Posterior vena cava (tissue), 2 donors: ENCODE measurements around the gene RIMBP2. TPM values are rescaled to one million over a fixed set of nuclear protein-coding genes. Genes with fewer than 3 reads are reported as not detected.
A peak's percentile ranks its signal among the peaks of the same experiment; 100 is the strongest.

ENCODE experiments used
- DNase-seq: peaks from one replicate; pipeline ENCODE4 v3.0.0-alpha.2; 2020; ENCODE audit warnings: low spot score
- intact Hi-C, 2 donors: fragments of 100-400 bp; cut with DNase I; formaldehyde crosslinking; loops; one replicate each; pipeline versions ENCODE4 v1.14.1 to v1.14.2; 2022 to 2023
- total RNA-seq, 2 donors: library from RNA; stranded (reverse); fragmentation: NEBNext Ultra II Directional; extraction: Animal tissue kit (Norgen Biotek cat#: 25700); gene quantifications; one replicate each; pipeline ENCODE4 v1.2.1, GENCODE V29; 2021
- donor health status: DM: yes; HTN: yes; CAD: no.
- donor health status: DM: yes; HTN: yes; CAD: no.

The RIMBP2 gene
- total RNA-seq, 2 donors from 2014 or later, result 1.3 to 1.7 TPM

DNA sequence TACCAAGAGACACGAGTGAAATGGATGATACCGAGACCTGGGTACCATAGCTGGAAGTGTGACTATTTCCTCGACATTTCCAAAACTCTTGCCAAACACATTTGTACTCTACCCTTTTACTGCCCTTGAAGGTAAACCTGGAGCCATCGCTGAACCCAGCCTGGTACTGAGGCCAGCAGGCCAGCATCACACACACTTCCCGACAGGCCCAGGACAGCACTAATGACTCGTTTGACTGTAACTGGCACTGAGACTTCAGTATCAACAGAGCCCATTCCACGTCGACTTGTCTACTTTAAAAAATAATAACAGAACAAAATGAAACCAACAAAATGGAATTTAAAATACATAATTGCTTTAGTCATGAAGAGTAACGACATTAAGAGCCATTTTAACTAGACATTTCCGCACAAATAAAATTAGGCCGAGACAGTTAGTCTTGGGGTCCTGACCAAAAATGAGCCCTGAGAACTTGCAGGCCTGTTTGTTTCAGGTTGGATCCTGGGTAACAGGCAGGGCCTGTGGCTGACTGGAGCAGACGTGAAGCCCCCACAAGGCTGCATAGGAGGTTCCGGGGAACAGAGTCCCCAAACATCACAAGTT, 94.3 kb downstream of the RIMBP2 start:
- no peak for DNase-seq

DNA sequence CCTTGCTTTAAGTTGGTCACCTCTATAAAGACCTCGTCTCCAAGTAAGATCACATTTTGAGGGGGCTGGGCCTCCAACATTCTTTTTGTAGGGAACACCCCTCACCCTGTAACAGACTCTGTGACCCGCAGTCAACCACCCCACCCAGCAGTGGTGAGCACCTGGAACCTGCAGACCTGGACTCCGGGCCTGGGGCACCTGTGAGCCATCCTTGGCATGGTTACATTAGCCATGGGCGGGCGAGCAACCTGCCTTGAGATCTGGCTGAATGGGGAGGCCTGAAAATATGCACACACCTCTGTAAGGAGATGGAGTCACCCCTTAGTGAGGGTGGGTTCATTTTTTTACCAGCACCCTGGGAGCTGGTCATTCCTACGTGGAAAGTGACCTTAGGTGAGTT, 95.3 kb downstream of the RIMBP2 start:
- intact Hi-C loops, result no loop called here
- DNase-seq, result no peak

More for the DNA sequence above, 94.3 kb downstream of the RIMBP2 start:
- intact Hi-C loops, result no loop called here

DNA sequence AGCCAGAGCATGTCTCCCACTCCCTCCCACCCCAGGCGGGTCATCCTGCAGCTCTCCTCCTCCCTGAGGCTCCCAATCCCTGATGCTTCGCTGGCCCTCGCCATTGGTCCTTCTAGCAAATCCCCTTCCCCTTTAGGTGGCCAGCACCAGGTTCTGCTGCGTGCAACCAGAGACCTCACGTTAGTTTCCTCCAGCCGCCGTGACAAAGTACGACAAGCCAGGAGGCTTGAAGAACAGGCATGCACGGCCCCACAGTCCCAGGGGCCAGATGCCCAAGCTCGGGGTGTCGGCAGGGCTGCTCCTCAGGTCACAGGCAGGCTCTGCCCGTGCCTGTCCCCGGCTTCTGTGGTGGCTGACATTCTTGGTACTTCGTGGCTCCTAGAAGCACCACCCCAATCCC, 95.8 kb downstream of the RIMBP2 start:
- DNase-seq, result no peak

DNA sequence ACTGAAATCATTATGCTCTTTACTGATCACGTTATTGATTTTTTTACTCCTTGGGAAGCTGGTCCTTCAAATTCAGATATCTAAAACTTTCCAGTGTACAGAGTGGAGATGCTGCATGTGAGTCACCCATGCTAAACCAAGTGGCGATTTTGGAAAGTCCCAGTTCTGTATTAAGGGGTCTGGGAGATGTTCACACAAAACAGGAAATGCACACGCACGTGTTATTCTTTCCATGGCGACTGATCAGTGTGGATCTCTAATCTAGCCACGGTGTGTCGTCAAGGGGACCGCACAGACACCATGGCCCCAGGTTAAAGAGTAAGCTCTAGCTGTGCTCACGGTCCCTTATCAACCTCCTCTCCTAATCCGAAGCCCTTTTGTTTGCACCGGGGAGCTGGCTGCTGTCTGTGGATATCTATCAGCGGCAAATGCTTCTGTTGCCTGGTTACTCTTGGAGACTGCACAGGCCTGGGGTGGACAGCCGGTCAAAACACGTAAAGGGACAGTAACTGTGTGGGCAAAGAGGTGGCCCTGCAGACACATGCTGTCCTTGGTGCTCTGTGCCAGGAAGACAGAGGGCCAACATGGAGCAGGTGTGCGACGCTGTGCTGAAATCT, 96.6 kb downstream of the RIMBP2 start:
- DNase-seq, result no peak
- intact Hi-C loops, result no loop called here

More for the DNA sequence above, 95.8 kb downstream of the RIMBP2 start:
- intact Hi-C loops, result no loop called here

DNA sequence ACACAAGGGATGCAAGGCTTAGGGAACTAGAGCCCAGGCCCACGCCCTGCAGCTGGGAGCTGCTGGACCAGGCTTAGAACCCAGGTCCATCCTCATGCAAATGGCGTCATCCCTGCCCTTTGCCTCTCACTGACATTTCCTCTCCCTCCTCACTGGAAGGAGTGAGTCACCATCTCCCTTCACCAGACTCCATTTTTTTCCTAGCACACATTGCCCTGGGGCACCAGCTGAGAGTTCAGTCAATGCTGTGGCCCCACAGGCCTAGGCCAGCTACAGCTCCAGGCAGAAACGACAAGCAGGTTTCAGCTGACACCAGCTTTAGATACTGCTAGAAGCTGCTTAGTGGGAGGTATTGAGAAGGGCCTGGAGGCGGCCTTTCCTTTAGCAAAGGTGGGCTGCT, 98.9 kb downstream of the RIMBP2 start:
- no peak for DNase-seq
- intact Hi-C loops, result no loop called here

DNA sequence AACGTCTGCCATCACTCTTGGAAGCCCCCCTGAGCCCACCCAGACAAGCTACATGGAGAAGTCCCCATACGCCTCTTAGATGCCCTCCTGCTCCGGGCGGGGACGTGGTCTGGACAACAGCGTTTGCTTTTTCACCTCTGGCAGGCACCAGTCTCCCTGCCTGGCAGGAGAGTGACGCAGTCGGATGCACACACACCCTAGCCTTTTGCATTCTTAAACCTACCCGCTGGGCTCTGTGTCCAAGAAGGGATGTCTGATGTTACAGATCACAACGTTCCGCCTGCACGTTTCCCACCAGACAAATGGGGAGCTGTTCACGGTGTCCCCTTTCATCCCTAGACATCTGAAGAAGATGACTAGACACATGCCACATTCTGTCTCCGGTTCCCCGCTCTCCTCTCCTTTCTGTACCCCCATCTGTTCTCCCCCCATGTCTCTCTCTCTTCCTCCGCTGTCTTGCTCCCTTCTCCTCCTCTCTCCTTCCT, 100.2 kb downstream of the RIMBP2 start:
- DNase-seq, result no peak
- intact Hi-C loops, result no loop called here

DNA sequence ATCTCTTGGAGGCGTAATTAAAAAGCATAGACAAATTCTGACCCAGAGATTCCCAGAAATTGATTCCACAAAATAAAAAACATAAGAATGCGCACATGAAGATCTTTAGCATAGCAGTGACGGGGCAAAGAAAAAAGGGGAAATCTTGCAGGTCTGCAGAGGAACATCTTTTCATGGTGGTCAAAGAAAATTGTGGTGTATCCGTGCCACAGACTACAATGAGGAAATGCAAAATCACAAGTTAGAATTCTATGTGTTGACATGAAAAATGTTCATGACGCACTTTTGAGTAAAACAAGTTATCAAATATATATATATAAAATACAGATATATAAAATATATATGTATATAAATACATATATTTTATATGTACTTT, 101.6 kb downstream of the RIMBP2 start:
- intact Hi-C loops, result no loop called here
- no peak for DNase-seq

DNA sequence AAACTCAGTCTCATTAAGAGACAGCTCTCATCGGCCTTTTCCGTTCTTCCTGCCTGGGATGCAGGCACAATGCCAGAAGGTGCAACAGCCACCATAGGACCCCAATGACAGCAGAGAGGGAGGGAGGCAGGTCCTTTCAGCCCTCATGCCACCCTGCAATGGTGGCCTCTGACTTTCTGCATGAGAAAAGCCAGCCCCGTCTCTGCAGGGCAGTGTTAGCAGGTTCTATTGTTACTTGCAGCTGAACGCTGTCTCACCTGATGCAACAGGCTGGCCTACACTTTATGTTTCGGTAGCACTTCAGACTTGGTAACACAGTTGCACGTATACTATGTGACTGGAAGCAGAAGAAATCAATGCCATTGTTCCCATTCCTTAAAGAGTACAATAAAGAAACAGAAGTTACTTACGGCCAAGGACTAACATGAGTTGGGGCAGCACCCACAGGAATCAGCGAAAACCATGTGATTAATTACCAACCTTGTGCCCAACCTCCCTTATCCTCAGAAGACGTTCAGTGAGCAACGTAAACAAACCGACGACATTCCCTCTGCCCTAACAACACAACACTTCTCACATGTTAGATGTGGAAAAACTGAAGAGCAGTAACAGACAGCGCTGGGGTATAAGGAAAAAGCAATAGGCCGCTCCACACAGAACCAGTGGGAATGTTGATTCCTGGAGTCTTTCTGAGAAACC, 102.1 kb downstream of the RIMBP2 start:
- no peak for DNase-seq

DNA sequence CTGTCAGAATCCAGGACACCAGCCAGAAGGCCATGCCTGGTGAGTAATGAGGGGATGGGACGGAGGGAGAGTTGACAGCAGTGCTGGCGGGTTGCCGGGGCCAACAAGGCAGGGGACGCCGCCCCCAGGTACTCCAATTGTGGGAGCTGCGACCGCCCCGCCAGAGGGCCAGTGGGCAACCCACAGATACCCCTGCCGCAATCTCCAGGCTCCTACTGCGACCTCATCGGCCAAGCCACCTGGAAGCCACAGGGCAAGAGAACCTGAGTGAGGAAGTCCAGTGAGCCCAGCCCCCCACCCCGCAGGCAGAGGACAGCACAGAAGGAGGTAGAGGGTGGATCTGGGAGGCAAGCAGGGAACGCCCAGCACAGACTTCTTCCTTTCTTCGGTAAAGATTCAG, 103.0 kb downstream of the RIMBP2 start:
- no peak for DNase-seq
- intact Hi-C loops, result no loop called here

More for the DNA sequence above, 102.1 kb downstream of the RIMBP2 start:
- intact Hi-C loops, result no loop called here

DNA sequence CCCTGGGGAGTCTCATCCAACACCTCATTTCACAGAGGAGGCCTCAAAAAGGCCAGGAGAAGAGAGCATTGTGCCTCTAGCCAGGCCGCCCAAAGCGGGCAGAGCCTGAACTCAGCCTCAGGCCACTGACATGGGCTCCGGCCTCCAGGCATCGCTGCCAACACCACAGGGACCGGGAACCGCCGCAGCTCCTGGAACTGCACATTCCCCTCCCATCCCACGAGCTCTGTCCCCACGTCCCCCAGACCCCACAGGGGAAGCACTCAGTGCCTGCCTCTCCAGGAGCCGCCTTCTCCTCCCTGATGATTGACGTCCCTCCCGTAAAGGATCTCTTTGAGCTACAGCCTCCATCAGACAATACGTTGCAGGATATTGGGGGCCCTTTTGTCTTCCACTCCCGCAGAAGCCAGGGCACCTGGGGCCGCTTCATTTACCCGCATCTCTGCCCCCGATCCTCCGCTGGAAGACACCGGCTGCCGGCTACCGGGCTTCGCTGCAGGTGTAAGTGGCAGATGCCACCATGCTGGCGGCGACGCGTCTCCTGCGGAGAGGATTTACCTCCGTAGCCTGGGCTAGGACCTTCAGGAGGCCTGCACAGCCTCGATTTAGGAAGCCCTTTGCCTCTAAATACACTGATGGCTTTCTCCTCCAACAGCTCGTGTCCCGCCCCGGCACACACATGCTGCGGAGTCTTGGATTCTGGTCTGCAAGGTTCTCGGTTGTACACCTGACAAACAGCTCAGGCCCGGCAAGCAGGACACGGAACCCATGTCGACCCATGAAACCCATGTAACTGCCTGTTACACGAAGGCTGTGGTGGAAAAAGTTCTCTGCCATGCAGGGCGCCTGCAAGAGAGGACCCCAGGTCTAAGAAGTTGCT, 104.8 kb downstream of the RIMBP2 start:
- DNase-seq, result no peak
- intact Hi-C loops, result no loop called here

DNA sequence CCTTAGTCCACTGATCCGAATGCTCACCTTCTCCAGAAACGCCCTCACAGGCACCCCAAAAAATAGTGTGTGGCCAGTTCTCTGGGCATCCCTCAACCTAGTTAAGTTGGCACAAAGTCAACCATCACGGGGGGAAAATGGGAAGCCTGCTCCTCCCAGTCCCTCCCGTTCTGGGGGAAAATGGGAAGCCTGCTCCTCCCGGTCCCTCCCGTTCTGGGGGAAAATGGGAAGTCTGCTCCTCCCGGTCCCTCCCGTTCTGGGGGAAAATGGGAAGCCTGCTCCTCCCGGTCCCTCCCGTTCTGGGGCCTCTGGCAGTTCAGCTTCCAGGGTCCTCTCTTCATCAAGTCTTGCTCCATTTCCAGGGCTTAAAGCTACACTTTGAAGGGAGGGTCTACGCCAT, 106.1 kb downstream of the RIMBP2 start:
- no peak for DNase-seq
- intact Hi-C loops, result loop anchor here in 1 of 2 donors (5.0 kb wide), 1 partner anchor 1193 kb away; no protein-coding TSS in a partner anchor

DNA sequence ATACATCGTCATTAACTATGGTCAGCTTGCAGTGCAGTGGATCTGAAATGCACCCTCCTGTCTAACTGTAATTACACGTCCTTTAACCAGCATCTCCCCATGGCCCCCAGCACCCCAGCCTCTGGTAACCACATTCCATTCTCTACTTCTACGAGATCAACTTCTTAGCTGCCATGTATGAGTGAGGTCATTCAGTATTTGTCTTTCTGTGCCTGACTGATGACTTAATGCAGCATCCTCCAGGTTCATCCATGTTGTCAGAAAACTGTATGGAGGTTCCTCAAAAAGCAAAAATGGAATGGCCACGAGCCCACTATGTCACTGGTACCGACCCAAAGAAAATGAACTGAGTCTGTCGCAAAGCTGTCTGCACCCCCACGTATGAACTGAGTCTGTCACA, 107.3 kb downstream of the RIMBP2 start:
- intact Hi-C loops, result loop anchor here in 1 of 2 donors (5.0 kb wide), 1 partner anchor 1192 kb away; no protein-coding TSS in a partner anchor
- no peak for DNase-seq

DNA sequence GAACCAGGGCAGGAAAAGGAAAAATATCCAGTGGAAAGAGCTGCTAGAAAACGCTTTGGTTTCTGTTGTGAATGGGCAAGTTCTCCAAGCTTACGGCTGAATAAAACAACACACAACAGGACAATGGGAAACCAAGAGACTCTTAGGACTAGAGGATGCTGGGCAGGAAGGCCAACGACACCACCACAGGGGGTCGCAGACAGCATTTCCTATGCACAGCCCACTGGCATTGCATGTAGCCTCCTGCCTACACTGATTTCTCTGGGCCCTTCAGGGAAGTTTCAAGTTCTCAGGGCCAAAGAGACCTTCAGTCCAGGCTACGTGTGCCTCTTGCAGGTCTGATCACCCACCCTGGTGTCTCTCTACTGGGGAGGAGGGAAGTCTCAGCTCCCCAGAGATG, 108.0 kb downstream of the RIMBP2 start:
- no peak for DNase-seq
- intact Hi-C loops, result loop anchor here in 1 of 2 donors (5.0 kb wide), 1 partner anchor 1191 kb away; no protein-coding TSS in a partner anchor

DNA sequence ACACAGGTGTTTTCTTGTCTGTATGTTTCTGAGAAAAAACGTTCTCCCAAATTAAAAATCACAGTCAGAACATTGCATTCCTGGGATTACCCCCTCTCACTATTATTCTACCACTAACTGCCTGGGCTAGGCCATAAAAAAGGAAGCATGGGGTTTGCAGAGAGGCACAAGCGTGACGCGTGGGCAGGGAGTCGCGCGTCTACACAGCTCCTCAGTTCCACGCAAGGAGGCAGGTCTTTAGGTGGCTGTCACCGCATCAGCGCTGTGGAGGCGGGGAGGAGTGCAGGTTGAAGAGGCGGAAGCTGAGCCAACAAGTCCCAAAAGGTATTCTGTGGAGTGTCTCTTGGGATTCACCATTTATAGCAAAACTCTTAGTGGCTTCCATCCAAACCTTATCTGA, 109.9 kb downstream of the RIMBP2 start:
- intact Hi-C loops, result loop anchor here in 1 of 2 donors (5.0 kb wide), 1 partner anchor 1189 kb away; no protein-coding TSS in a partner anchor
- no peak for DNase-seq

DNA sequence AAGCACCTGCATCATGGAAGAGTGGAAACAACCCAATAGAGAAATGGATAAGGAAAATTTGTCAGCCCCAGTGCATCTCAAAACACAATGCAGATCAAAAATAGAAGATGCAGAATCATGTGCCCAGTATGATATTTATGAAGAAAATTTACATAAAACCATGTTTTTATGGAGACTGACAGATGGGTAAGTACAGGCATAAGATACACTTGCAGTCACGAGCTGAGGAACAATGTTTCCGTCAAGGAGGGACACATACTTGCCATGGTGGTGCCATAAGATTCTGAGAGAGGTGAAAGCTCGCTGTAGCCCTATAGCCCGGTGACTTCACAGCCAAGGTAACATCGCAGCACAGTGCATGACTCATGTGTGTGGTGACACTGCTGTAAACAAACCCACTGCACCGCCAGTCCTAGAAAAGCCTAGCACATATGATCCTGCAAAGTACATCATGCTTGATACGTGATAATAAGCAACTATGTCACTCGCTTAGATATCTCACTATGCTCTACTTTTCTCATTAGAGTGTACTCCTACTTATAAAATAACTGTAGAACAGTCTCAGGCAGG, 112.6 kb downstream of the RIMBP2 start:
- intact Hi-C loops, result no loop called here
- DNase-seq, result no peak

DNA sequence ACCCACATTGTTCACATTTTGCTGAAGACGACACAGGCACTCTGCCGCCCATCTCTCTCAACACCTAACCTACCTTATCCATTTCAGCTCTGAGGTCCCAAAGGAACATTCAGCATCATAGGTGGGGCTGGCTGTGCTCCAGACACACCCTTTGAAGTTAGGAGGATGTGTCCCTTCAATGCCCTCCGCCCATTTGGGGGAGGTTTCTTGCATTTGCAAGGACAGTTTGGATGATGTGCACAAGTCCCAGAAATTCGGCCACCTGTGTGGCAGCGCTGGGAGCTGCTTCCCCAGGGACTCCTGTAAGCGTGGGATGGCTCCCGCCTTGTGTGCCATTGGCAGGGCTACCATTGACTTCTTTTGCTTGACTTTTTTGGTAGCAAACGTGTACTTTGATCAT, 113.8 kb downstream of the RIMBP2 start:
- intact Hi-C loops, result no loop called here

DNA sequence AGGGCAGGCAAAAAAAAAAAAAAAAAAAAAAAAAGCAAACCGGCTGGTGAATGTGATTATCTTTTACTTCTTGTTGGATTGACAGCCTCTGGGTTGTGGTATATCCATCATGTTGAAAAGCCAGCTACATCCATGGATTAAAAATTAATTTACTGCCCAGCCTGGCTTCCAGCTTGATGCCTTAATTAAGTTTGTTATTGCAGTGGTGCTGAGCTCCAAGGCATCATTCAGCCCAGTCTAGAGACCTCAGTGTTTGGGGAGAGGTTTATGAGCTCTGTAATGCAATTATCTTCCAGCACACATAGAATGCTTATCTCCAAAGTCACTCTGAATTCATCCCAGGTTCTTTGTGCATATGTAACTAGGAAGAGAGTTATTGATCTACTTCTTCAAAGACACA, 114.8 kb downstream of the RIMBP2 start:
- no peak for DNase-seq
- intact Hi-C loops, result no loop called here

More for the DNA sequence above, 113.8 kb downstream of the RIMBP2 start:
- DNase-seq, result no peak

DNA sequence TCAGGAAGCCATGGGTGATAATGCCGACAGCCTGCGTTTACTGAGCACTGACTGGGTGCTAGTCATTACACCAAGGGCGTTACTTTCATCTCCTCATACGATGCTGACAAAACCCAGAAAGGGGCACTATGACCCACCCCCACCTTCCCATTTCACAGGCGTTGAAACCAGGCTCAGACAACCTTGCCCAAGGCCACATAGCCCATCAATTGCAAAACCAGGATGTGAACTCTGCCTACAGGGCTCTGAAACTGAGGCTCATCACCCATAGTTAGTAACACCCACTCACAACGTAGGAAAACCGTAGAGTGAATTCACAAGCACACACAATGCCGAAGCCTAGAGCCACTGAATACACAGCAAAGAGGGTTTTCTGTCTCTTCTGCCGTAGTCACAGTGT, 119.9 kb downstream of the RIMBP2 start:
- intact Hi-C loops, result no loop called here

DNA sequence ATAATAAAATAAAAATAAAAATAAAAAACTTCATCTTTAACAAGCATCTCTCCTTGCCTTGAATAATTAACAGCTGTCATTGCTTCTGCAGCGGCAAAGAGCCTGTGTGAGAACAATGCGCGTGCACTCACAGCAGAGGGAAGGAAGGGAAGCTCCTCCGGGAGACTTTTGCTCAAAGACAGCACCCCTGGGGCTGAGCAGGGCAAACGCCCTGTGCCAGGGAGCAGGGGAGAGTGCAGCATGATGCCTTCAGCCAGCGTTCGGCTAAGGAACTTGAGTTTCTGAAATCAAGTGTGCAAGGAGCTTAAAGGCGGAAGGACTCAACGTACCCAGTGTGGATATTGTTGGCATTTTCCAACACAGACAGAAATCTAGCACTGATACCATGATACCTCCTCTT, 120.5 kb downstream of the RIMBP2 start:
- intact Hi-C loops, result no loop called here
- peak; percentile 25 for DNase-seq

More for the DNA sequence above, 119.9 kb downstream of the RIMBP2 start:
- no peak for DNase-seq
